ENCODE data around the gene RRAS.

DNA sequence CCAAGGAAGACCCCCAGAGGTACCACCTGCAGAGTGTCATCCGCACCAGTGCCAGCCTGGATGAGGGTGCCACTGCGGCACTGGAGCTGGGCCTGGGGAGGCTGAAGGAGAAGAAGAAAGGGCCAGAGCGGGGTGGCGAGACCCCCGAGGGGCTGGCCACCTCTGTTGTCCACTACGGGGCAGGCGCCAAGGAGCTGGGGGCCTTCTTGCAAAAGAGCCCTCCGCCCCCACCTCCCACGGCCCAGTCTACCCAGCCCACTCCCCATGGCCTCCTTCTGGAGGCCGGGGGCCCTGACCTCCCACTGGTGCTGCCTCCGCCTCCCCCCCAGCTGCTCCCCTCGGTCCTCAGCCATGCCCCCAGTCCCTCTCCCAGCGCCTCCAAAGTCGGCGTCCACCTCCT, 43.5 kb downstream of the RRAS start:
- TF ChIP-seq, protein P1, sequence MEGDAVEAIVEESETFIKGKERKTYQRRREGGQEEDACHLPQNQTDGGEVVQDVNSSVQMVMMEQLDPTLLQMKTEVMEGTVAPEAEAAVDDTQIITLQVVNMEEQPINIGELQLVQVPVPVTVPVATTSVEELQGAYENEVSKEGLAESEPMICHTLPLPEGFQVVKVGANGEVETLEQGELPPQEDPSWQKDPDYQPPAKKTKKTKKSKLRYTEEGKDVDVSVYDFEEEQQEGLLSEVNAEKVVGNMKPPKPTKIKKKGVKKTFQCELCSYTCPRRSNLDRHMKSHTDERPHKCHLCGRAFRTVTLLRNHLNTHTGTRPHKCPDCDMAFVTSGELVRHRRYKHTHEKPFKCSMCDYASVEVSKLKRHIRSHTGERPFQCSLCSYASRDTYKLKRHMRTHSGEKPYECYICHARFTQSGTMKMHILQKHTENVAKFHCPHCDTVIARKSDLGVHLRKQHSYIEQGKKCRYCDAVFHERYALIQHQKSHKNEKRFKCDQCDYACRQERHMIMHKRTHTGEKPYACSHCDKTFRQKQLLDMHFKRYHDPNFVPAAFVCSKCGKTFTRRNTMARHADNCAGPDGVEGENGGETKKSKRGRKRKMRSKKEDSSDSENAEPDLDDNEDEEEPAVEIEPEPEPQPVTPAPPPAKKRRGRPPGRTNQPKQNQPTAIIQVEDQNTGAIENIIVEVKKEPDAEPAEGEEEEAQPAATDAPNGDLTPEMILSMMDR (IDR thresholded peaks at IDR 0.05) = no peak
- TF ChIP-seq POLR2A (IDR thresholded peaks at IDR 0.05) (no peak), POLR2AphosphoS5 (IDR thresholded peaks at IDR 0.05) (no peak), EP300 (IDR thresholded peaks at IDR 0.05) (no peak)

All from sigmoid colon (tissue), 4 donors.